GM19238 (cell line): Measurements from ENCODE around the gene FRZB.
"Not testable (repeated sequence)": the region's sequence is repeated elsewhere in the genome, so short reads cannot be mapped to it uniquely, and the experiment has no call there.

Source experiments
- DNase-seq: peaks from one replicate; pipeline ENCODE4 v3.0.0; 2011; ENCODE audit warnings: low spot score; ENCODE audit not compliant: insufficient read length

FRZB gene, protein sequence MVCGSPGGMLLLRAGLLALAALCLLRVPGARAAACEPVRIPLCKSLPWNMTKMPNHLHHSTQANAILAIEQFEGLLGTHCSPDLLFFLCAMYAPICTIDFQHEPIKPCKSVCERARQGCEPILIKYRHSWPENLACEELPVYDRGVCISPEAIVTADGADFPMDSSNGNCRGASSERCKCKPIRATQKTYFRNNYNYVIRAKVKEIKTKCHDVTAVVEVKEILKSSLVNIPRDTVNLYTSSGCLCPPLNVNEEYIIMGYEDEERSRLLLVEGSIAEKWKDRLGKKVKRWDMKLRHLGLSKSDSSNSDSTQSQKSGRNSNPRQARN

DNA sequence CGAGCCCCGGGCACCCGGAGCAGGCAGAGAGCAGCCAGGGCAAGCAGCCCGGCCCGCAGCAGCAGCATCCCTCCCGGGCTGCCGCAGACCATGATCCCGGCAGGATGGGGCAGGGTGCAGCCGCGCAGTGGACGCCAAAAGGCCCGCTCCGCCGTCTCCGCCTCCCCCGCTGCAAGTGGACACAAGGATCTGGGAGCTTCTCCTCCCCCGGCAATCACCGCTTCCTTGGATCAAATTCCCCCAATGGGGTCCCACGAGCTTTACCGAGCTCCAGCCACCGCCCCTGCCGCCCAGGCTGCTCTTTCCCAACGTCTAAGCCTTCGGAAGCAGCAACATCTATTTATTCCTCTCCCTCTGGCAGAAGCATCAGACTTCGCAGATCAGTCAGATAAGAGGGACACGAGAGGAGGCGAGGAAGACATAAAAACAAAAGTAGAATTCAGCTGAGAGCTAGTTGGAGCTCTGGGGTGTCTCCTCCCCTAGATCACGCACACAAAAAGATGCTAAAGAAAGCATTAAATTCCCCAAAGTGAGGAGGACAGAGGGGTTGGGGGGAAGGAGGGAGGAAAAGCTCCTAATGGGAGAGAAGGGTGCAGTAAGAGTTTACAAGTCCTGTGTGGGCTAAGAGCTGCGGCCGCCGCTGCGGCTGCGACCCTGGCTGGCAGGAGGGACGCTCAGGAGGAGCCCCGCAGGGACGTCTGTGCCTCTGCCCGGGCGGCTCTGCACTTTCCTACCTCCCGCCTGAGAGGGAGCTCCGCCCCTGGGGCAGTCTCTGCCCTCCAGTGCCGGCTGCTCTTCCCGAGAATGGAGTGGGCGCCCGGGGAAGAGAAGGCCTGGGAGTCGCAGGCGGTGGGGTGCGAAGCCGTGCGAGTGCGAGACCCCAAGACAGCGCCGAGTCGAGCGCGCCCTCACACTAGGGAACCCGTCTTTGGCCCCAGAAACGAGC is at the start of gene FRZB:
TSS of gene FRZB (minus strand) at position 177 of the 946 bp plus-strand sequence. CDS start at position 92, 85 bp downstream.
- no peak for DNase-seq

DNA sequence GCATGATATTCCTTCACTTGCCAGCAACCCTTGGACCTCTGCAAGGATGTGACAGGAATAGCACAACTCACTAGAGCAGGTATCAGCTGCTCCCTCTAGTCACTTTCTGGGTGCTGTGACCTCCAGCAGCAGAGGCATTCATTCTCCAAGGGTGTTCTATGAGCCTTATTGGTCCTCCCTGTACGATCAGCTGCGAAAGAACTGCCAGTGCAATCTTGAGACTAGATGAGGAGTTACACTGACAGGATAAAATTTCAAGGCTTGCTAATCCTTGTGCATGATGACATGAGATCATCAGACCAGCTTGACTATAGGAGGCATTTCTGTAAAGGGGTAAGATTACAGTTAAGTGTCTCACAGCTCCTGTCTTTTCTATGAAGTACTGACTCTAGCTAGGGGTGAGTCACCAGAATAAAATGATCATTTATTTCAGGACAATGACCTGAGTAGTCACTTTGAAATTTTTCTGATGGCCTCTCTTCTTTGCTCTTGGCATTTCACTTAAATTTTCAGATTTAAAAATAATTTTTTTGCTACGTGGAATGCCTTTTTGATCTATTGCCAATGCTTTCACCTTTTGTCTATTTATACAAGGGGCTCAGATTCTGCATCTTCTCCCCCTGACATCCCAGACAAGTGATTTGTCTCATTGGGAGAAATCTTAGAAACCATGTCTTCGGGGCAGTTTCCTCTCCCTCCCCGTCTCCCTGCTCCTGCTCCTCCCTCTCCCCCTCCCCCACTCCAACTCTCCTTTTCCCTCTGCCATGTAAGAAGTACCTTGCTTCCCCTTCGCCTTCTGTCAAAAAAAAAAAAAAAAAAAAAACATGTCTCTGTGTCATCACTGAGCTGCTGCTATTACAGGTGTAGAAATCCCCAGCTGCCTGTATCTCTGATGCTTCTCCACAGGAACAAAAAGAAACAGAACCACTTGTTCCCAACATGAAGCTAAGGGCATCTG is 49.2 kb upstream of the FRZB start:
- DNase-seq, result no peak

DNA sequence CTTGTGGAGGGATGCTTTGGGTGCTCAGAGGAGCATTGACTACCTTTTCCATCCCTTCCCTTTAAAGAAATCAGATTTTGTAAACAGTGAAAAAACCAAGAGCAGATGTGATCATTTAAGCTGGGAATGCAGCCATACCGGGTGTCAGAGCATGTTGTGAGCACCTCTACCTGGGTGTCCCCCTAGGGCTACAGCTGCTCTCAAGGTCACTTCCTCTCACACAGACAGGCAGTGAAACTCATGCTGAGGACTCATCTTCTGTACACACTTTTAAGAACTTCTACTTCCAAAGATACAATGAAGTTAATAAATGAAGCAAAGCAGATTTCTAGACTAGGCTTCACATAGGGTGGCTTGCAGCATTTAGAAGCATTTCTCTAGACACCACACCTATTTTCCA is 48.4 kb upstream of the FRZB start:
- no peak for DNase-seq

DNA sequence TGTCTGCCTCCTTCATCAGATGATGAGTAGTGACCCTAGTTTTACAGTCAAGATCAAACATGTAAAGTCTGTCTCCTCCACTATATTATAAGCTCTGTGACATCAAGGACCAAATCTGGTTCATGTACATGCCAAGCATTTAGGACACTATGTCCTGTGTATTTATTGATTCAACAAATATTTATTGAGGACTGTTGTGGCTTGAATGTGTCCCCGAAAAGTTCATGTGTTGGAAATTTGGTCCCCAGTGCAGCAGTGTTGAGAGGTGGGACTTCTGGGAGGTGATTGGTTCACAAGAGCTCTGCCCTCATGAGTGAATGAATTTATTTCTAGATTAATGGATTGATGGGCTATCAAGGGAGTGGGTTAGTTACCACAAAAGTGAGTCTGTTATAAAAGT is 46.6 kb upstream of the FRZB start:
- no peak for DNase-seq

DNA sequence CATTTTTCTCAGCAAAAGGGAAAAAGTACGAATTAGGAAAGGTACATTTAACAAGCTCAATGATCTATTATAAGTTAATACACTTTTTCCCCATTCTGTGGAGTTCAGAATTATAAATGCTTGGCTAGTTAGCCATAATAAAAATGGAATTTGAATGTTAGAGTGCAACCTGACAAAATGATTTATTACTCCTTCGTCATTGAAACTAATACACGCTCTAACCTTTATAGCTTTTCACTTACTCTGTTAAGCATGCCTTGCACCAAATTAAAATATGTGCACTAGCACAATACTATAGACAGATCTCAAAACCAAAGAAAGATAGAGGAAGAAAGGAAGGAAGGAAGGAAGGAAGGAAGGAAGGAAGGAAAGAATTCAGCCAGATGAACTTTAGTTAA is 46.1 kb upstream of the FRZB start:
- DNase-seq, result no peak

DNA sequence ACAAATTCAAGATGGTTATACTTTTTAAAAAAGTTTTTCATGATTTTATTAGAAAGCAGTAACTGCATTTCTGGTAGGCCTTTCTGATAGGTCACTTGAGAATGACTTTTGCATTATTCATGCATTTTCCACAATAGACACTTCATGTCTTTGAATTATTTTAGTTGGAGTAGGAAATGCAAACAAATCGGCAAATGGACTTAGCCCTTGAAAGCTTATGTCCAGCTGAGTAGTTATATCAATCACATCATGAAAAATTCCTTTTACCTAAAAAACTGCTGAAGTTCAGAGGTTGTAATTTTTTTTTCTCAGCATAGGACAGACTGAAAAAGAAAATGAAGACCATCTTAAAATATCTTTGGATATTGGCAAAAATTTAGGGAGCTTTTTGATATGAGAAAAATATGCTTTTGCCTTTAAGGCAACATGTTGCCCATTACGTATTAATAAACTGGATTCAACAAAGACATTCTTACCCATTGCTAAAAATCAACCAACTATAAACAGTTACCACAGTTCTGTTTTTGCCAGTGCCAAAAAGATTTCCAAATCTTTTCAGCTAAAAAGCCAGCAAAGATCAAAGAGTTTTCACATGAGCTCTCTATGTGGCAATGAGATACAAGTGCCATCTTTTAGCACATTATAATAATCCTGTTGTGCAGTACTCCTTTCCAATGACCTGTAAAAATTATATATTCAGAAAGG is 45.5 kb upstream of the FRZB start:
- DNase-seq, result no peak

DNA sequence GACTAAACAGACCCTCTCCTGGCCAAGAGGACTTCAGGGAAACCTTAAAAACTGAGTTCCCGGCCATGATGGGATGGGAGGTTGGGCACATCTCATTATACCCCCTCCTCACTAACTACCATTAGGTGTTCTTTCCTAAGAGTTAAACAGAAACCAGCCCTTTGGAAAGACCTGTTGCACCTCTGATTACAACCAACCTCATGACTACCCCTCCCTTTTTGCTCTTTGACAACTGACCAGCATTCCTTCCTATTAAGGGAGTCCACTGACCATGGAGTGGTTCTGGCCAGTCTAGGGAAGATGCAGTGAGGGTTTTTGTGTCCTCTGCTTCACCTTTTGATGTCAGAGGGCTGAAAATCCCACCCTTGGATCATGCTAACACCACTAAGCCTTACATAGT is 44.5 kb upstream of the FRZB start:
- no peak for DNase-seq

DNA sequence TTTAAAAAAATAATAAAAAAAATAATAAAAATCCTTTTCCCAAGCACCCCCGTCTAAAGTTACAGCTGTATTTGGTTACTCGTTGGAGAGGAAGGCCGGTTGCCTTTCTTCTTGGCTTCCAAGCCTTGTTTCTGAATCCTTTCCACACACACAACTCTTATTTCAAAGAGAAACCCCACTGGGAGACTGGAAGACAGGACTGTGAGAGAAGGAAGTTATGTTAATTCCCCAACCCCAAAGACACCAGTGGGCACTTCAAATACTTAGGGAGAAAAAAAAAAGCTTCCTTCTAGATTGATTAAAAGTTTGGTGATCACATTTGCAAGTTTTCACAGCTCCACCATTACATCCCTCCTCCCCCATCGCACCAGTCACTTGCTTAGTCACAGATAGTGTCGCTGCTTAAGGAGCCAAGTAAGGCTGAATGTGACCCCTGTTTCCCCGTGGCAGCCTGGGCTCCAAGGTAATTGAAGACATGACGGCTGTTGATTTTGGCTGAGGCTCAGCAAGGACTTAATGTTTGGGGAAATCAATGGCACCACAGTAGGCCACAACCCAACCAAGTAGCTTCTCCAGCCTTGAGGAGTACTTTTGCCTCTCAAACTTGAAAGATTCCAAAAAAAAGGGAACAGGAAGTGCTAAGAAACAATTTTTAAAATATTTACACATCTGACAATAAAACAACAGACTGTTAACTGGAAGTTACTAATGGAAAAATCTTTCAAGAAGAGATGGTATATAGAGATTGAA is 40.8 kb upstream of the FRZB start:
- no peak for DNase-seq

DNA sequence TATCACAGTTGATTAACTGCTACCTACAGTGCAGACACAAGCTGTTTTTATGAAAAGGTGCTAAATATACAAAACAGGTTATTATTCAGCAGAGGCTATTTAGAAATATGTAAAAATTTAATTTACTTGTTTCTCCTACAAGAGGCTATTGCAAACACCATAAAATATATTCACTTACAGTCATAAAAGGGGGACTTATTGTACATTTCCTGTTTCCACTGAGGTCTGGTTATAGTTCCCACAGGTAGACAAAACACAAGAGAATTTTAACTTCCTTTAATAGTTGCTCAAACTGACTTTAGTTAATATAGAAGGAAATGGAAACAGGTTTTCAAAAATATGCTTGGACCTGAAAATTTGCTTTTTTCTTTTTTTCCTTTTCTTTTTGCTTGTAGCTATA is 40.0 kb upstream of the FRZB start:
- DNase-seq, result no peak

DNA sequence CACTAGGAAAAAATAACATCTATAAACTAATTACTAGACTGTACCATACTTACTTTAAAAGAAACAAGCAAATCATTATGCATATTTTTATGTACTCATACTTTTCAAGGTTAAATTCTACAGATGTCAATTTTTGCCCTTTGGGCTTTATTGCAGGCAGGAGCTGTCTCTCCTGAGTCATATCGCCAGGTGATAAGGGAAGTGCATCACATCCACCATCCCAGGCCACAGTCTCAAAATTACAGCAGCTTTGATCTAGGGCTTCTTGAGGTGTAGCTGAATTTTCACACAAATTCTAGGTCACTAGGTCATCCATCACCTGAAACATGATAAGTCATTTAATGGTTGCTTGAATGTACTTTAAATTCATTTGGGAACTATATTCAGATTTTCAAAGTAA is 38.4 kb upstream of the FRZB start:
- DNase-seq, result no peak

DNA sequence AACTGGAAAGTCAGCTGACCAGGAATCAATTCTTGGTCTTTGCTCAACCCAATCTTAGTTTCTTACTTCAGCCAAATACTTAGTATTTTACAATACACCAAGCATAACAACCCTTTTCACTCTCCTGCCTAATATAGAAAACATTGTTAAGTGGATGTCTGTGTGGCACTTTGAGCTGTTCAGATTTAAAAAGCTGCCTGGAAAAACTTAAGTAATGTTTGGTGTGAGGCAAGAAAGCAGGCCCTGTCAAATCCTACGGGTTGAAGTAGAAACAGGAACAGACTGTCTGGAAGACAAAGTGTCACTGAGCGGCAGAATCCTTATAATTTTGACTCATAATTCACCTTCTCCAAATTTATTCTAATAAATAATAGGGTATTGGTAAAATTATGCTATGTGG is 37.1 kb upstream of the FRZB start:
- DNase-seq, result no peak

DNA sequence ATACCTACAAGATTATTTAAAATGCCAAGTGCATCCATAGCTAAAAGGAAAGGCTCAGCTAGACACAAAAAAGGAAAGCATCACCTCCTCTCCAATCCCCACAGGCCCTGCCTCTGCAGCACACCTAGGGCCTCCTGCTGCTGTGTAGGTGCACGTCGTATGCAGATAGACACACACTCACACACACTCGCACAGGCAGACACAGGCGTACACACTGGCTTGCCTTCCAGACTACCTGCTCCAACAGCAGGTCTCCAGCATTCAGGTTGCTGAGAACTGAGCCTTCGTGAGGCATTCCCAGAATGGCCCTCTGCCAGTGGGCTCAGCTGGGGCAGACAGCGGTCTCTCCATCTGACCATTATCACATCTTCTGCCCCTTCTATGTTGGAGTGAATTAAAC is 35.3 kb upstream of the FRZB start:
- no peak for DNase-seq

DNA sequence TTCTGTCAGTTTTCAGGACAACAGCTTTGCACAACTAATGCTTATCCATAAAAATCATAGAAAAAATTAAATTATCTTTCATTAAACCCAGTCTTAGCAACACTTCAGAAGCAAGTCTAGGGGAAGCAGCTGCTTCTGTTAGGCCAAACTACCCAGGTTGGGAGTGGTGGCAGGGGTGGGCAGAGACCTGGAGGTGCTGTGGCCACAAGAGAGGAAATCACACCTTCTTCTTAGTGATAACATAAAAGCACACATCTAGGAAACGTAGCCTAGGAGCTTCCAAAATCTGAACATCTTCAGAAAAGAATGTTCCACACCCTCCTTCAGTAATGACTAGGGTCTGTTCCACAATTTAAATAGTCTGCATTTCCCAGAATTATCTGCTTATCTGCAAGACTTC is 32.3 kb upstream of the FRZB start:
- no peak for DNase-seq

DNA sequence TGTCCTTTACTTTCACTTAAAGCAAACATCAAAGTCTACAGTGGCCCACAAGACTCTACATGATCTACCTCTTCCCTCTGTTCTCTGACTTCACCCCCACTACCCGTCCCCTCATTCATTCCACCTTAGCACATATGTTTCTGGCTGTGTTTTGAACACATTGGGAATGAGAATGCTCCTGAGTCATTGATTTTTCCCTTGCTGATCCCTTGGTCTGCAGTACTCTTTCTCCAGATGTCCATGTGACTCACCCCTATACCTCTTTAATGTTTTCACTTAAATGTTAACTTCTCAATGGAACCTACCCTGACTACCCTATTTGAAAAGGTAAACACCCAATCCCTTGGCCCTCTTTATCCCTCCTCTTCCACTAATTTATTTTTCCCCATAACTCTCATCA is 30.7 kb upstream of the FRZB start:
- DNase-seq, result no peak

DNA sequence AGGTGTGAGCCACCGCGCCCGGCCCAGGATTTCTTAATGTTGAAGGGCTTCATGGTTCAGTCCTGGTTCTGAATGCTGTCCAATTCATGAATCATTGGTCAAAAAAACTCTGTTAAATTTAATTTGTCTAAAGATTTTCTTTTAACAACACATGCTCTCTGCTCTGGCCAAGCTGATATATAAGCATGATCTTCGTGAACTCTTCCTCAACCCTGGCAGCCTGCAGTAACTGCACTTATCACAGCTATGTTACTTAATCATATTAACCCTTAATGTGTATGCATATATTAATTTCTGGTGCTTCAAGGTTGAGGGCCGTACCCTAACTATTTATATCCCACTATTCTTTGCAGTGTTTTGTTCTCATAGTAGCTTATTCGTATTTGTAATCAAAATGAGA is 29.4 kb upstream of the FRZB start:
- DNase-seq, result no peak

DNA sequence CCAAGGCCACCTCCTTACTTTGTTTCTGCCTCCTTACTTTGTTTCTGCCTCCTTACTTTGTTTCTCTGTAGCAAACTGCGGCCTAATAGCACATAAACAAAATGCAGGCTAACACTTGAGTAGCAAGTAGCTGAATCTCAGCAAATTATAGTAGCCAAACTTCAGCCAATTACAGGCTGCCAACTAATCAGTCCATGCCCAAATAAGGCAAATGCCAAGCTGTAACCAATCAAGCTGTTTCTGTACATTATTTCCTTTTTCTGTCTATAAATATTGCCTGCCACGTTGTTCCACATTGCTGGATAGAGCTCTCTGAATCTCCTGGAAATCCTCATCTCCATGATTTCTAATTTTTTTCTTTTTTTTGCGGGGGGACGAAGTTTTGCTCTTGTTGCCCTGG is 28.7 kb upstream of the FRZB start:
- no peak for DNase-seq

DNA sequence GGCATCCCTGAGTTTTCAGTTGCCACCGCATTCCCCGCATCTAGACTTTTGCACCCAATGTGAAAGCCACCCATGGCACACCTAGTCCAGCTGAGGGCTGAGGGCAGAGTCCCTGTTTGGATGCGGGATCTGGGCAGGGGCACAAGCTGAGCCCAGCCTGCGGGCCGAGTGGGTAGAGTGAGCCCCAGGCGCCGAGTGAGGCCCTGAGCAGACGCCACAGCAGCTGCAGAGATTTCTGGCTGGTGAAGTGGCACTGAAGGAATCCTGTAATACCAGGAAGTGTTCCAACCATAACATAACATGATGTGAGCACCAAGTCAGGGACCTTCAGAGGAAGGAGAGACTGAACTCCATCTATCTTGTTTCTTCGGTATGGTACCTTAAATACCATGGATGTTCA is 27.7 kb upstream of the FRZB start:
- no peak for DNase-seq

DNA sequence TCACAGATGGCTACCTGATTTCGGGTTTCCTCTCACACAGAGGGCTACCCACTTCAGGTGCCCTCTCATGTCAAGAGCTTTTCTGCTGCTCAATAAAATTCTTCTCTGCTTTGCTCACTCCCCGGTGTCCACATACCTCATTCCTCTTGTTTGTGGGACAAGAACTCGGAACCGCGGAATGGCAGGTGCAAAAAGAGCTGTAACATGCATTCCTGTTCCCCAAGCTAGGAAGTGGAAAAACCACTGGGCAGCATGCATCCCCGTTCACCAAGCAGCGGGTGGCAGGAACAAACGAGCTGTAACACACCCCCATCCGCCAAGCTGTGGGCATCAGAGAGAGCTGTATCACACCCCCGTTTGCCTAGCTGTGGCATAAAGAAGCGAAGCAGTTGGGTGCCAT is 27.2 kb upstream of the FRZB start:
- no peak for DNase-seq

DNA sequence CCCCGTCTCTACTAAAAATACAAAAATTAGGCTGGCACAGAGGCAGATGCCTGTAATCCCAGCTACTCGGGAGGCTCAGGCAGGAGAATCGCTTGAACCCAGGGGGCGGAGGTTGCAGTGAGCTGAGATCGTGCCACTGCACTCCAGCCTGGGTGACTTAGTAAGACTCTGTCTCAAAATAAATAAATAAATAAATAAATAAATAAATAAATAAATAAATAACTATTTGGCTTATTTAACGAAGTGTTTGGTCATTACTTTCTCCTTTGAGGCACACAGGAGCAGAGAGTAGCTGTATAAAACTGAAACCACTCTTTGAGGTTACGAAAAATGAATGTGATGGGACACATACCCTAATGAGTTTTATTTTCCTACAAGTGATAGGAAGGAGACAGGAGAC is 26.6 kb upstream of the FRZB start:
- not testable (repeated sequence) for DNase-seq

DNA sequence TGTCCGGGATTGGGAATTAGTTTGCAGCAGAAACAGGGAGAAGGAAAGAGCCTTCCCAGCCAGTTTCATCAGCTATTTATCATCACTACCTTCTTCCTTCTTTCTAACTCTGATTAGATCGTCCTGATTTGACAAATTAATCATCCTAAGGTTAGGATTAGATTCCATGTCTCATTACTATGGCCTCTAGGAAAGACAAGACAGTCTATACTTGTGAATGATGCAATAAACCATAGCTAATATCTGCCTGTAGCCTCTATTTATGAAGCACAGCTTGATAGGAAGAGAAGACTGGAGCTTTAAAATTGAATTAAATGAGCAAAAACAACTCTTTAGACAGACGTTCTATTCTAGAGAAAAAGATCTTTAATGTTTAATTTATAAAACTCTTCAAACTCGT is 25.2 kb upstream of the FRZB start:
- no peak for DNase-seq
